ACC112 (cell line): ENCODE data around the gene ZNF705A.
"Not testable (repeated sequence)": the region's sequence is repeated elsewhere in the genome, so short reads cannot be mapped to it uniquely, and the experiment has no call there.

ENCODE experiments used
- H2AFZ ChIP-seq: fragments of 200-600 bp; sonication (generic); one replicate; pipeline ENCODE4 v1.6.0; 2017; ENCODE audit warnings: antibody characterized with exemption, low read length; ENCODE audit not compliant: unreplicated experiment
- H3K27ac ChIP-seq: fragments of 200-600 bp; sonication (generic); 2 replicates; pipeline ENCODE4 v1.5.1; 2014; ENCODE audit warnings: low read depth, mild to moderate bottlenecking, antibody characterized with exemption, low read length, moderate library complexity
- H3K27me3 ChIP-seq: fragments of 200-600 bp; sonication (generic); 2 replicates; pipeline ENCODE4 v1.6.1; 2014; ENCODE audit warnings: mild to moderate bottlenecking, antibody characterized with exemption, low read length, moderate library complexity, mixed read lengths; ENCODE audit not compliant: insufficient read depth
- H3K36me3 ChIP-seq: fragments of 200-600 bp; sonication (generic); 2 replicates; pipeline ENCODE4 v1.6.1; 2016; ENCODE audit warnings: mild to moderate bottlenecking, antibody characterized with exemption, low read length, moderate library complexity, mixed read lengths; ENCODE audit not compliant: insufficient read depth
- H3K4me1 ChIP-seq: fragments of 200-600 bp; sonication (generic); one replicate; pipeline ENCODE4 v1.6.1; 2016; ENCODE audit warnings: low read length, mixed read lengths; ENCODE audit not compliant: insufficient read depth, unreplicated experiment, control insufficient read depth
- H3K4me3 ChIP-seq: fragments of 200-600 bp; sonication (generic); 2 replicates; pipeline ENCODE4 v1.5.1; 2014; ENCODE audit warnings: mild to moderate bottlenecking, low read depth, low read length
- H3K79me2 ChIP-seq: fragments of 200-600 bp; sonication (generic); one replicate; pipeline ENCODE4 v1.6.0; 2016; ENCODE audit warnings: low read length; ENCODE audit not compliant: control insufficient read depth, unreplicated experiment, insufficient read depth

The ZNF705A gene

DNA sequence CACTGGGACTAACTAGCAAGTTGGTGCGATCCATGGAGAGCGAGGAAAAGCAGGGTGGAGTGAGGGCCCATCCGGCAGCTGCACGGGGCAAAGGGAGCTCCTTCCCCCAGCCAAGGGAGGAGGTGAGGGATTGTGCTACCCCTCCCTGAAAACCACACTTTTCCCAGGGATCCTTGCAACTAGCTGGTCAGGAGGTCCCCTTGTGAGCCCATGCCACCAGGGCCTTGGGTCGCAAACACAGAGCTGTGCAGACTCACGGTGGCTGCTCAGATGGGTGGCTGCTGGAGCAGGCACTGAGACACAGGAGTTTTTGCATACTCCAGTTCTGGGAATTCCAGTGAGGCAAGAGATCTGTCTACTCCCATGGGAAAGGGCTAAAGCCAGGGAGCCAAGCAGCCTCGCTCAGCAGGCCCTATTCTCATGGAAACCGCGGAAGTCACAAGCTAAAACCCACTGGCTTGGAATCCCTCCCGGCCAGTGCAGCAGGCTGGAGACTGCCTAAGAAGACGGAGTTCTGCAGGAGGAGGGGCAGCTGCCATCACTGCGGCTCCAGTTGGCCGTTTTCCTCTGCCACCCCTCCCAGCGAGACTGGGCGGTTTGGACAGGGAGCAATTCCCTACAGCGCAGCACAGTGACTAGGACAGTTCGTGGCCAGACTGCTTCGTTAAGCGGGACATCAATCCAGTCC is 10.9 kb upstream of the ZNF705A start:
- H3K4me3 ChIP-seq, result no peak overlapping the region

DNA sequence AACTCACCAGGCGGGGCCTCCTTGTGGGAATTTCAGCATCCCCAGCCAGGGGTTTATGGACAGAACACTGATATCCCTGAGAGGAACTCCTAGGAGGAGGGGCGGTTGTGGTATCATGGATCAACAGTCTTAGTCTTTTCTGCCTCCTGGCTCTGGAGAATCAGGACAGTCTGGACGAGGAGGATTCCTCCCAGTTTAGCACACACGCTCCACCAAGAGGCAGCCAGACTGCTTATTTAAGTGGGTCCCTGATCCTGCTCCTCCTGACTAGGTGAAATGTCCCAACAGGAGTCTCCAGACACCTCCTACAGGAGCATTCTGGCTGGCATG is 10.4 kb upstream of the ZNF705A start:
- Histone ChIP-seq H3K27me3 (peaks cover 3% of the 10 kb centered on the region; the same call in 1 of the 2 replicates), H3K79me2 (no peaks in the 10 kb centered on the region), H3K36me3 (no peaks in the 10 kb centered on the region), H3K4me1 (peaks cover 4% of the 10 kb centered on the region), H3K27ac (no peak overlapping the region), H3K4me3 (no peak overlapping the region), H2AFZ (no peak overlapping the region)

More for the DNA sequence above, 10.9 kb upstream of the ZNF705A start:
- Histone ChIP-seq H3K79me2 (no peaks in the 10 kb centered on the region), H3K4me1 (peaks cover 4% of the 10 kb centered on the region), H3K27ac (no peak overlapping the region), H2AFZ (no peak overlapping the region), H3K36me3 (no peaks in the 10 kb centered on the region), H3K27me3 (no peaks in the 10 kb centered on the region; the same call in 1 of the 2 replicates)

DNA sequence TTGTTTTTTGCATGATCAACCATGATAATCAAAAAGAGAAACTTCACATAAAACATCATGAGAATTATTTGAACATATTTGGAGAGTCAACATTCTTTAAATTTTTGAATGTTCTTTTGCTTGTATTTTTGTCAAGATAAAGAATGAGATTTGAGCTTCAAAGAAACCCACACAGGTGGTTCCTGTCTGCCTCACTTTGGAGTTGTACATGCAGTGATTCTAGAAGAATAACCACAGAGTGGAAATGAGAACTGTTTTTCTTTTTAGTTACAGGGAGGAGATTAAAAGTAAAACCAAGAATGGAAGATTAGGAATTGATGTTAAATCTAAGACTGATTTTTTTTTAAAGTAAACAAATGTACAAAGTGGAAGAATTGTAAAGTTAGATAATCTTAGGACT is 2.3 kb upstream of the ZNF705A start:
- Histone ChIP-seq H3K36me3 (no peaks in the 10 kb centered on the region), H3K4me3 (no peak overlapping the region), H2AFZ (no peak overlapping the region), H3K4me1 (peaks cover 28% of the 10 kb centered on the region), H3K27ac (no peak overlapping the region), H3K79me2 (no peaks in the 10 kb centered on the region), H3K27me3 (0 out of 2 replicates have a peak, but pooled peaks cover 3% of the 10 kb centered on the region)

DNA sequence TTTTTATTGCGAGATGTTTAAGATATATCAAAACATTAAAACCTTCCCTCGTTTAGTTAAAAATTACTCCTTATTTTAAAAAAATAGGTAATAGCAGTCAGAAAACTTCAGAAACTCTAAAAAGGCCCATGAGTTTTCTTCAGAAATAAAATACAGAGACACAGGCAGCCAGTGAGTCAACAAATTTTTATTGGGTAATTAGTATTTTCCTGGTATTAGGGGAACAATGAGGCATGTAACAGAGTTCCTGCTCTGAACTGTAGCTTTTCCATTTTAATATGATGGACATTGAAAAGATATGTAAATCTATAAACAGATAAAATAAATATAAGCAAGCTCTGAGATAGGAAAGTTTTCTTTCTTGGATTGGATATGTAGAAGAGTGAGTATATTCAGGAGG is 399 bp upstream of the ZNF705A start:
- H3K27ac ChIP-seq, result peak overlapping the region; percentile 74

DNA sequence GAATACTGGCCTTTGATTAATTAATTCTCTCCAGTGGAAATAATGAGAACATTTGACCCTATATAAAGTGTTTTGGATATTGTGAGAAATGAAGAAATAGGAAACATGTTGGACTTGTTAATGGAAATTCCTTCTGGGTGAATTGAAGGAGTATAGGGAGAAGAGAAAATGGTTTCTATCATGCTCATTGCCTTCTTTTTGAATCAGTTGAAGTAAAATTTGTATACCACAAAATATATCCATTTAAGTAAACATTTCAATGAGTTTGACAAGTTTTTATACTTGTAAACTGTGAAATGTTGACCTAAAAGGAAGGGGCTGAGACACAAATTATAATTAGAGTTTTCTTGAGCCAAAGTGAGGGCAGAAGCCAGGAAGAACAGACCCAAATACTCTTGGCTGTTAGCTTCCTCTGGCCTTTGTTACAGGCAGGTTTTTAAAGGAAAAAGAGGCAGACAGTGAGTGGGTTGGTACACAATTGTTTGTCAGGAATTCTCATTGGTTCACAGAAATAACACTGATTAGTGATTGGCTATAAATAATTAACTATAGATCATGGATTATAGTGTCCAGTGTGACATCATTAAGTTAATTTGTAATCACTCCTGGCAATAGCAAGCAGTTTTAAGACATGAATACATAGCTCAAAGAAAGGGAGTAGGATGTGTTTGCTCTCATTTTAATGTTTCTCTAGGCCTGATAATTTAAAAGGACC is 826 bp downstream of the ZNF705A start:
- no peaks in the 10 kb centered on the region for H3K36me3 ChIP-seq
- H3K4me3 ChIP-seq, result peak overlapping the region; percentile 12; the same call in 1 of the 2 replicates
- peak overlapping the region; percentile 83 for H2AFZ ChIP-seq
- peak overlapping the region; percentile 74 for H3K27ac ChIP-seq
- no peaks in the 10 kb centered on the region for H3K27me3 ChIP-seq
- no peaks in the 10 kb centered on the region for H3K79me2 ChIP-seq
- H3K4me1 ChIP-seq, result peaks cover 28% of the 10 kb centered on the region

More for the DNA sequence above, 399 bp upstream of the ZNF705A start:
- no peak overlapping the region for H3K4me3 ChIP-seq
- peaks cover 28% of the 10 kb centered on the region for H3K4me1 ChIP-seq
- H3K27me3 ChIP-seq, result no peaks in the 10 kb centered on the region
- H2AFZ ChIP-seq, result peak overlapping the region; percentile 83
- no peaks in the 10 kb centered on the region for H3K36me3 ChIP-seq
- no peaks in the 10 kb centered on the region for H3K79me2 ChIP-seq

DNA sequence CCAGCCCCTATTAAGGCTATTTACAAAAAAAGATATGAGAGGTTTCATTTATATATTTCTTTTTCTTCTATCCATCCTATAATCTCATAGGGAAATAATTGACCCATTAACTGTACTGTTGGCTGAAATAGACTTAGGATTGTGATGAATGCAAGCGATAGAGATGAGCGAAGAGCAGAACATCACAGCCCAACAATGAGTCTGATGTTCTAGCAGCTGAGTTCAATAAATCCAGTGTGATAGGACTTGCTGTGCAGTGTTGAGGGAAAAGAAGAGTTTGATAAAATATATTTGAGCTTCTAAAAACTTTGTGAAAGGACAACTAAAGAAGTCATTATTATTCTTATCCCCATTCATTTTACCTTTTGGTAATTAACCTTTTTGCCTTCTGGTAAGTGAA is 16.1 kb downstream of the ZNF705A start:
- not testable (repeated sequence) for H3K4me3 ChIP-seq, H3K27me3 ChIP-seq, H3K36me3 ChIP-seq, H3K79me2 ChIP-seq, H2AFZ ChIP-seq, H3K4me1 ChIP-seq, H3K27ac ChIP-seq

DNA sequence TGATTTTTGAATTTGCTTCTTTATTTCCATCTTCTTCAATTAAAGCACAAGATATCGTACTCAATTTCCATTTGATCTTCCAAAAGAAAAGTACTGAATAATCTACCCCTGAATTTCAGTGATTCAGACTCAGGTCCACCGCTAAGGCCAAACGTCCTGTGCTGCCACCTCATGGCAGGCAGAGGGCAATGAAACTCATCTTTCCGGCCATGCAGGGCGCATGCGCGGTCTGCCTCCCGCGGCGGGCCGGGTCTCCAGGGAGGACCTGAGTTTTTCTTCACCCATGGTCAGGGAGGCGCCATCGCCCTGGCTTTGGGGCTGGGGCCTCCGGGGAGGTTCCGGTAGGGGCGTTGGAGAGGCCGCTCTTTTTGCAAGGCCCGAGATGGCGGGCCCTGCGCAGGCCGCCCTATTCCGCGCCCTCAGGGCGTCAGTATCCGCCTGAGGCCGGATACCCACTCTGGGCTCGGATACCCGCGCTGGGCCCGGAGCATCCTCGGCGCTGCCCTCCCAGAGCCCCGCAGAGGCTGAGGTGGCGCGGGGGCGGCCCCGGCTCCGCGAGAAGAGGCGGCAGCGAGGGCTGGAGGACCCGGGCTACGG is 23.3 kb downstream of the ZNF705A start:
- H3K27ac ChIP-seq, H2AFZ ChIP-seq, H3K27me3 ChIP-seq, H3K79me2 ChIP-seq, H3K4me1 ChIP-seq, H3K36me3 ChIP-seq: not testable (repeated sequence)
- peak overlapping the region; percentile 84 for H3K4me3 ChIP-seq

DNA sequence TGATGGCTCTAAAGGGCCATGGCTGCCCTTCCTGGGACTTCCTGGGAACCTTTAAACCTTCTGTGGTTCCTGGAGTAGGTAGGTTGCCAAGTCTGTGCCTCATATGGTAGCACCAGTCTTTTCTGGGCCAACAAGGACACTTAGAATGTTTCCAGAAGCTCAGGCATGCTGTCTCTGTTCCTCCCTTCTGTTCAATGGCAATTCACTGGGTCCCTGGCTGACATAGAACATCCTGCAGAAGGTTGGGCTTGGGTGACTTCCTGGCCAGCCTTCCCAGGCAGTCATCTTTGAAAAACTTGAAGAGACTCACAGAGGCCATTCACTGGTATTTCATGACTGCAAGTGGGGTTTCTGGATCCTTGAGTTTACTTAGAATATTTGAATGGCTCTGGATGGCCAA is 24.5 kb downstream of the ZNF705A start:
- H3K4me1 ChIP-seq, H3K27ac ChIP-seq, H3K27me3 ChIP-seq, H3K36me3 ChIP-seq, H3K79me2 ChIP-seq, H2AFZ ChIP-seq: not testable (repeated sequence)
- H3K4me3 ChIP-seq, result peak overlapping the region; percentile 84

DNA sequence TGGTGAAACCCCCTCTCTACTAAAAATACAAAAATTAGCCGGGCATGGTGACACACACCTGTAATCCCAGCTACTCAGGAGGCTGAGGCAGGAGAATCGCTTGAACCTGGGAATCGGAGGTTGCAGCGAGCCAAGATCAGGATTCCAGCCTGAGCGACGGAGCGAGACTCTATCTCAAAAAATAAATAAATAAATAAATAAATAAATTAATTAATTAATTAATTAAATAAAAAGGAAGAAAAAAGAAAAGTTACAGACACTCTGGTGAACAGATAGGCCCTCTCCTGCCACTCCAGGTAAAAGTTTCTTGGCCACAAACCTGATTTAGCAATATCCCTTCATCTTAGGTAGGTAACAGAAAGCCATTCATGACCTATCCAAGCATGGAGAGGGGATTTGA is 26.1 kb downstream of the ZNF705A start:
- H3K27me3 ChIP-seq, H3K79me2 ChIP-seq, H3K4me3 ChIP-seq, H2AFZ ChIP-seq, H3K36me3 ChIP-seq, H3K27ac ChIP-seq, H3K4me1 ChIP-seq: not testable (repeated sequence)

DNA sequence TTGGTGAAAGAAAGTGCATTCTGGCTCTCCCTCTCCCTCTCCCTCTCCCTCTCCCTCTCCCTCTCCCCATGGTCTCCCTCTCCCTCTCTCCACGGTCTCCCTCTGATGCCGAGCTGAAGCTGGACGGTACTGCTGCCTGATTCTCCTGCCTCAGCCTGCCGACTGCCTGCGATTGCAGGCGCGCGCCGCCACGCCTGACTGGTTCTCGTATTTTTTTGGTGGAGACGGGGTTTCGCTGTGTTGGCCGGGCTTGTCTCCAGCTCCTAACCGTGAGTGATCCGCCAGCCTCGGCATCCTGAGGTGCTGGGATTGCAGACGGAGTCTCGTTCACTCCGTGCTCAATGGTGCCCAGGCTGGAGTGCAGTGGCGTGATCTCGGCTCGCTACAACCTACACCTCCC is 26.5 kb downstream of the ZNF705A start:
- not testable (repeated sequence) for H2AFZ ChIP-seq, H3K36me3 ChIP-seq, H3K4me3 ChIP-seq, H3K27me3 ChIP-seq, H3K27ac ChIP-seq, H3K4me1 ChIP-seq, H3K79me2 ChIP-seq

DNA sequence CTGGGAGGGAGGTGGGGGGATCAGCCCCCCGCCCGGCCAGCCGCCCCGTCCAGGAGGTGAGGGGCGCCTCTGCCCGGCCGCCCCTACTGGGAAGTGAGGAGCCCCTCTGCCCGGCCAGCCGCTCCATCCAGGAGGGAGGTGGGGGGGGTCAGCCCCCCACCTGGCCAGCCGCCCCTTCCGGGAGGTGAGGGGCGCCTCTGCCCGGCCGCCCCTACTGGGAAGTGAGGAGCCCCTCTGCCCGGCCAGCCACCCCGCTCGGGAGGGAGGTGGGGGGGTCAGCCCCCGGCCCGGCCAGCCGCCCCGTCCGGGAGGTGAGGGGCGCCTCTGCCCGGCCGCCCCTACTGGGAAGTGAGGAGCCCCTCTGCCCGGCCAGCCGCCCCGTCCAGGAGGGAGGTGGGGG is 27.4 kb downstream of the ZNF705A start:
- not testable (repeated sequence) for H2AFZ ChIP-seq, H3K36me3 ChIP-seq, H3K4me1 ChIP-seq, H3K4me3 ChIP-seq, H3K79me2 ChIP-seq, H3K27ac ChIP-seq, H3K27me3 ChIP-seq
